COR-L47 (cell line): ENCODE data around the gene EYA2.

Experiments used
- DNase-seq: peaks from one replicate; lab custom pipeline; 2025; lab: John Stamatoyannopoulos, UW

Gene EYA2

DNA sequence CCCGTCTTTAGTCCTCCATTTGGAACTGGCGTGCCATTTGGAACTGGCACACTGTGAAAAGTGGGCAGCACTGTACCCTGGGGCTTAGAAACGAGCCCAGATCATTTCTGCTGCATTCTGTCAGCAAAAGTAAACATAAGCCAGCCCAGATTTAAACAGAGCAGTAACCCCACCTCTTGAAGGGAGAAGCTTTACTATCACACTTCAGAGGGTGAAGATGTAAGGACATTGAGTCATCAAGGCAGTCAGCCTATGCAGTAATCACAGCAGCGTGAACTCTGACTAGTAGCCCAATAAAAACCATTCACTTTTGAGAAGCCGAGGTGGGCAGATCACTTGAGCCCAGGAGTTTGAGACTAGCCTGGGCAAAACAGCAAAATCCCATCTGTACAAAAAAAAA is 216.9 kb downstream of the EYA2 start:
- DNase-seq = no peak

DNA sequence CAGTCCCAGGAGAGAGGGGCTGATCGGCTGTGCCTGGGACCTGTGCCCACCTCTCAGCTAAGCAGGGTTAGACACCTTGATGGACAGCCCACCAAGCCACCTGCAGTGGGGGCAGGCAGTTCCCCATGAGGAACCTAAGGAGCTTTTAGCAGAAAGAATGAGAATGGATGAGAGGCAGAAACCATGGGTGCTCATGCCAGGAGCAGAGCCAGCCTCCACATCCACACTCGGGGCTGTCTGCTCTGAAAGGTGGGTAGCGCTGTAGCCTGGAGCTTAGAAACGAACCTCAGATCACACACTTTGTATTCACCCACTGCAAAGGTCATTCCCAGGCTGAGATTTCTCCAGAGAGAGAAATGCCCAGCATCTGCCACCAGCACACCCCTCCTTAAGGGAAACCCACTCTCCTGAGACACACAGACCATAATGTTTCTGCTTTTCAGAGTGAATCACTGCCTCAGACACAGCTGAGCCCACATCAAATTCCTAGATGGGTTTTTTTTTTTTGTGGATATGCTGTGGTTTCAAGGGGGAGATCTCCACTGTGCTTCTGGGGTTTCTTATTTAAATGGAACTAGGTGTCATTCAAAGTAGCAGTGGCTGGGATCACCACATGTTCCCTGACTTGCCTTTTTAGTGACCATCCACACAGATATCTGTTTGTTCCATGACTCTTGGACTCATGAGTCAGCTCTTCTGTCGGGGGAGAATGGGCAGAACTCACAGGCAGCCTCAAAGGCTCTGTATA is 218.9 kb downstream of the EYA2 start:
- DNase-seq = no peak

DNA sequence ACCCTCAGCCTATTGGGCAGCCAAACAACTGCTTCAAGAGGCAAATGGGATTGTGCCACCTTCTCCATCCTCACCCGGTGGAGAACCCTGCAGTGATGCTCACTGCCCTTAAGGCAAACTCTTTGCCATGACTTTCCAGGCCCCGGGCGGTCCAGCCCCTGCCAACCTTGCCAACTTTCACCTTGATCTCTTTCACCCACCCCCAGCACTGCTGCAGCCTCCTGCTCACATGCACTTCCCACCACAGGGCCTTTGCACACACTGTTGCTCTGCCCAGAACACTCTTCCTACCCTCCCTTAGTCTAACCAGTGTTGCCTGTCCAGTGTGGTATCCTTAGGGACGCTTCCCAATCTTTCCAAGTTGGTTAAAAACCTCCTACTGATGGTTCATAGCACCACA is 221.1 kb downstream of the EYA2 start:
- DNase-seq = no peak

GRCh38 chr20:47117371-47117770 is 222.7 kb downstream of the EYA2 start:
- DNase-seq = no peak

DNA sequence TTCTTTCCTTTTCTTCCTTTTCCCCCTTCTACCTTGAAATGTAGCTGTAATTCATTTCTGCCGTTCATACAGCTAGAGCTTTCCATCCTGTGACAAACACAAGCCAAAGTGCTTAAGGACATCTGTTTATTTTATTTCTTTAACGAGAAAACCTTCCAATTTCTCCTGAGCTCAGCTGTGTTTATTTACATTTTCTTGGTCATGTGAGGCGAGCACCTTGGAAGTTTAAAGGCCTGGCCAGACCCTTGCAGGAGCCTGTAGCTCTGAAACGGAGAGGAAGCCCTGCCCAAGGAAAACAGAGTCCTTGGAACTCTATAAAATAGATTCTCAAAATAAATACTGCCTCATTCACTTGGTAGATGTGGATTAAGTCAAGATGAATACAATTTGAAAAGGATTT is 223.1 kb downstream of the EYA2 start:
- no peak for DNase-seq

GRCh38 chr20:47118206-47118605 is 223.6 kb downstream of the EYA2 start:
- DNase-seq = no peak

DNA sequence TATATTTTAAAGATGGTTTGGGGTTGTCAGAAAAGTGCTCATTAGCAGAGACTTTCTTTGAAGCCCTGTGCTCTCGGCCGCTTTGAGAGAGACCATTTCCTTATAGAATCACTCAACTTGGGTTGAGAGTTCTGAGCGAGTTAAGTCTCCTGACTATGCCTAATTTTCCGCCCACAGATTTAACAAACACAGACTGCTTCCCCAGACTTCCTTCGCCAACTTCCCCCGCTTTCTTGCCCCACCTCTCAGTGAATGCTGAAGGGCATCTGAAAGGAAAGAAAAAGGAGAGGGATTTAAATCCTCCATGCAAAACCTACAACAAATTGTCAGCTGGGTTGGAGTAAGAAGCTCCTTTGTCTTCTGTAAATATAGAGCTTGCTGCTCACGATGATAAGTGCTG is 224.0 kb downstream of the EYA2 start:
- DNase-seq = no peak

DNA sequence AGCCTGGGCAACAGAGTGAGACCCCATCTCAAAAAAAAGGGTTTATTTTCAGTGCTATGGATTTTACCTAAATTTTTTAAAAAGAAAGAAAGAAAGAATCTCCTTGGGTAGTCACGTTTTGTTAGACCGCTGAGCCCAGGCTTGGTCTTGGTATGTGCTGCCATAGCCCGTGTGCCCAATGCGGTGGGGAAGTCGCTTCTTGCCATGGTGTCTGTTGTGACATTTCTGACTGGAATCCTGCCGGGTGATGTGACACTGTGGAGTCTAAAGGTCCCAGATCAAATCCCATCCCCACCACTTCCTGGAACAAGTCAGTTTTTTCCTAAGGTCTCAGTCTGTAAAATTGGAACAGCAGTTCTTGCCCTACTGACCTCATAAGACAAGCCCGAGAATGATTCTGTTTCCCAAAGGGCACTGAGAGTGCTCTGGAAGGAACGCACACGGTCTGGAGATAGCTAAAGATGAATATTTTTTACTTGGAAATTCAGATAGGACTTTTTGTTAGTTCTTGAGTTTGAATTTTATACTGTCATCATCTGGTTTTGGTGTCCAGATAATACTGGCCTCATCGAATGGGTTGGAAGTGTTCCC is 225.8 kb downstream of the EYA2 start:
- no peak for DNase-seq

- DNase-seq = no peak
These were observed 227.9 kb downstream of the EYA2 start for GRCh38 chr20:47122560-47122959.

DNA sequence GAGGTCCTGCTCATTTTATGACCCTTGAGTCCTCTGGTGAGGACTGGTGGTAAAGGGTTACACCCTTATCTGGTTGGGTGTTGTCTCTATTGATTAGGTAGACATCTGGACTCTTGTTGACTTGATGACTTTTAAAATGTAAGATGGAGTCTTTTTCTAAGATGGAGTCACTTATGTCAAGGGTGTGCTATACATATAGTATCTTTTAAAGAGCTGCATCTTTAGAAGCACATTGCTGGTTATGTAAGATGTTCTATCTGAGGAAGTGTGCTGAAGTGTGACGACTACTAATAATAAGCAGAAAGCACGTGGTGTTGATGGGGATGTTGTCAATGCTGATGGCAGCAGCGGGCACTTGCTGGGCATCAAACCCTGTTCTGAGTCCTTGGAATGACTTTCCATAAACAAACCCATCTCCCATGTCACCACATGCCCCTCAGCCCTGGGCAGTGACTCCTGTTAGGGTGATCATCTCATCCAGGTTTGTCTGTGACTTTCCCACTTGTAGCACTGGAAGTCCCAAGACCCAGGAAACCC is 229.6 kb downstream of the EYA2 start:
- DNase-seq = no peak

DNA sequence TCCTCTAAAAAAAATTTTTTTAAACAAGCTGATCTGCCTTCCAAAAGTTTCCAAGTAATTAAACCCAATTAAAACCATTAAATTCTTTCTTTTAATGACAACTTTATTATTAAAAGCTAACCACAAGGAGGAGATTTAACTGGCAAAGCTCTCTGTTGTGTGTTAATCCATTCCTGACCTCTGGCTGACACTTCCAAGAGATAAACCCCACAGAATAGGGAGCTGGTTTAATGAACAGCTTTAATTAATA is 230.8 kb downstream of the EYA2 start:
- DNase-seq = peak; percentile 66

DNA sequence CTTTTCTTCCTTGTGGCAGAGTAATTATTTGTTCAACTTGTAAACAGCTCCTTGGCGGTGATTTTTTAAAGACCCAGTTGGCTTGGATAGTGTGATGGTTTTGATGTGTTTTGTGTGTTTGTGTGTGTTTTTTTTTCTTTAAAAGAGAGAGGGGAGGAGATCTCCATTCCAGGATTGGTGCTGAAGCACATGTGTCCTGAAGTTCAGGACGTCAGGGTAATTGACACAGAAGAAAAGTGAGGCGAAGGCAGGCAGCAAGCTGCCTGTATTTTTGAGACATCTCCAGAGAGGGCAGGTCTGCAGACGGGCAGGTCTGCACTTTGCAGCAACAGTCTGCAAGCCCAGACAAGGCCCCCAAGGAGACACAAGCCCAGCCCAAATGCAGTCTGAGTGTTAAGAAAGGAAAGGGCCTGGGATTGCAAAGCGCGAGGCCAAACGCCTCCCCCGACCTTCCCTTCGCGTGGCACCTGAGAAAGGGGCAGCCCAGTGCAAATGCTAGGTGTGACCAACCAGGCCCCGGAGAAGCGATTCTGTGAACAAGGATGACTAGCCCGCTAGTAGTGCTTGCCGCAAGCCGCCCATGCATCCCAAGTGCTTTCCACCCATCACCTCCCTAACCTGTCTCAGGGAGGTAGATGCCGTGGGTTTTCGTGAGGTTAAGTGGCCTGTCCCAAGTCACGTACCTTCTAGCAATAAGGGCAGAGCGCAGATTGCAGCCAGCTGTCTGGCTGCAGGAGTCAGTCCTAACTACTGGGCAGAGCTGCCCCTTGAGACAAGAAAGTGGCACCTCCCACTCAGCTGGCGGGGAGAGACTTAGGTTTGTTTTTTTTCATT is 231.3 kb downstream of the EYA2 start:
- DNase-seq = peak; percentile 43

DNA sequence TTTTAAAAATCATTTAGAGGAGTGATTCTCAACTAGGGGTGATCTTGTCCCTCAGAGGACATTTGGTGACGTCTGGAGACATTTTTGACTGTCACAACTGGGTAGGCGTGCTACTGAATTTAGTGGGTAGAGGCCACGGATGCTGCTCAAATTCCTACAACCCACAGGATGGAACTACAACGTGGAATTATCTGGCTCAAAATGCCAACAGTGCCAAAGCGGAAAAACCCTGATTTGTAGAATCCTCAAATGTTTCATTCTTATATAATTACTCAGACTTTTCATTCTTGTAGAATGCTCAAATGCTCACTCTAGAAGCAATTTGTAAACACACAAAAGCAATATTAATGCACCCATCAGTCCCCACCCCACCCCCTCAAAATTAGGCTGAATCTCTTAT is 232.1 kb downstream of the EYA2 start:
- DNase-seq = no peak

DNA sequence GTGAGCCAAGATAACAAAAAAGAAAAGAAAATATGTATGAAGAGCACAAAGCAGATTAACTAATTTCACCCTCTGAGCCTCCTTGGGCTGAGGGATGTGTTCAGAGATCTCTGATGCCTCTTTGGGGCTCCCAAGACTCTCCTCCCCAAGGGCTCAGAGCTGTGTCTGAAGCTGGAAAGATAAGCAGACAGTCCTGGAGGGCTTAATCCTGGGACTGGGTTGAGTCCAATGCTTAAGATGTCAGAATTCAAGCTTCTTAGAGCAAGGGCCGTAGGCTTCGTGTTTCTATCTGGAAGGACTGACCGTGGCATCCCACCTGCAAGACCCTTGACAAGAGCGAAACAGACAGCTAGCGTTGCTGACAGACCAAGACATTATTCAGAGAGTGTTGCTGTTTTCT is 232.9 kb downstream of the EYA2 start:
- DNase-seq = no peak

DNA sequence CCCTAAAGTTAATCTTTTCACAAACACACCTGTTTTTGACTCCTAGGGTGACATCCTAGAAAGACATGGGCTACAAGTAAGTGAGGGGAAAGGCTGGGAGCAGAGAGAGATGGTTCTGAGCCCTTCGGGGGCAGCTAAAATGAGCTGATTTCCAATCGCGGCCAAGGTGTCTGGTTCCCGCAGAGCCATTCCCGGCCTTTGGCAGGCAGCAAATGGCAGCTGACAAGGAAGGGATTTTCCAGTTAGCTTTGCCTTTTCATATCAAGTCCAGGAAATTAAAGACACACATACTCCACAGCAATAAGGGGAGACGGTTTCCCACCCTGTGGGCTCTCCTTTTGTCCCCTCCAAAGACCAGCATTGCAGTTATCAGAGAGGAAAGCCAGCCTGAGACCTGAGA is 233.4 kb downstream of the EYA2 start:
- no peak for DNase-seq

GRCh38 chr20:47129306-47129705 is 234.7 kb downstream of the EYA2 start:
- no peak for DNase-seq

DNA sequence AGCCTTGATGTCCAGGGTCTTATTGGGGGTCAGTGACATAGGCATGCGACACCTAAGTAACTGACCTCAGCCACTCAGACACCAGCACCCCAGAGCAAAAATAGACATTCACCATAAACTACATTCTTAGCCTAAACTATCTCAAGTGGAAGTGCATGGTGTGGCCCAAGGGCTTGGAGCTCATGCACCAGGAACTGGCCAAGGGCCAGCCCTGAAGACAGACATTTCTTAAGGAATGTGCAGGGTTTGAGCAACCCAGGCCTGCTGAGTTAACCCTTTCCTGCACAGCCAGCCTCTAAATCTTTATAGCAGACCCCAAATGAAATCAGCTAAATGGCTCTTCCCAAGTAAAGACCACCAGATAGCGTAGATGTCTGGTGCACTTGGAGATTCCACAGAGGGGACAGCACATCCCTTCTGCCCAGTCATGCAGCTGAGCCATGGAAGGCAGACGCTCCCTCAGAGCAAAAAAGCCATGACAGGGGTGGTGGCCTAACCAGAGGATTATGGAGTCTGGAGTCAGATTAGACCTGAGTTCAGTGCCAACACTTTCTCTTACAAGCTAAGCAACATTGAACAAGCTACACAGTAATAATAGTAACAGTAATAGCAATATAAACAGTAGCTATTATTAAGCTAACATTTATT is 239.3 kb downstream of the EYA2 start:
- DNase-seq = no peak

DNA sequence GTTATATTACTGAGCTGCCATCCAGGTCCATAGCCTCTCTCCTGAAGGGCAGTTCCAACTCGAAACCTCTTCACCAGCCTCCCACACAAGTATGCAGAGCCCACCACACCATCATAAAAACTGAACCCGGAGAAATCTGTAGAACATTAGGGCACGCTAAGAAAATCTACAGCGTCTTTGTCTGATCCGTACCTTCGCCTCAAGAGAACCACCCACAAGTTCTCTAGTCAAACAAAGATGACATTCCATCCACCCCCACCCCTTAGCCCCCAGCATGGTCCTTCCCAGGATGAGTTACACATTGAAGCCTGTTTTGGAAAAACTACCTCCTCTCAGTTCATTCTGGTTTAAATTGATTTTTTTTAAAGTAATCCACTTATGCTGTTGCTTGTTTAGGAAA is 242.1 kb downstream of the EYA2 start:
- no peak for DNase-seq

DNA sequence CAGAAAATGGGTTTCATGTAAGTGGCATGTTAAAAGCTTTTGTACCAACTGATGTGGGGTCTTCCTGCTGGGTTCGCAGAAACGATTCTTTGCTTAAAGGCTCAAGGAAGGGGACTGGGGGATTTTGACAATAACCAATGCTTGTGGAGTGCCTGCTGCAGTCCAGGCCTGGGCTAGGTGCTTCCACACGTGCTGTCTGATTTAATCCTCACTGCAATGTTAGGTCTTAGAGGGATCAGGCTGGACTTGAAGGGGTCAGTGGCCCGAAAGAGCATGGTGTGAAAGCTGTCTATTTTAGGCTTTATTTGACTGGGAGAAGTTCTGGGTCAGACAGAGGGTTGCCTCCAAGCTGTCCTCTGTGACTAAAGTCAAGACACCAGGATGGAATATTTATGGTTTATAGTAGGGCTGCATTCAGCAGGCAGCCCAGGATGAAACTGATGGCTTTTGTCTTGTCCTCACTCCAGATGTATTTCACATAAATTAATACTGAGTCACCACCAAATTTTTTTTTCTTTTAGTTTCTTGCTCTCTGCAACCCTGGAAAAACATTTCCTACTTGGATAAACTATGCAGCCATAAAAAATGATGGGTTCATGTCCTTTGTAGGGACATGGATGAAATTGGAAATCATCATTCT is 242.7 kb downstream of the EYA2 start:
- DNase-seq = no peak

DNA sequence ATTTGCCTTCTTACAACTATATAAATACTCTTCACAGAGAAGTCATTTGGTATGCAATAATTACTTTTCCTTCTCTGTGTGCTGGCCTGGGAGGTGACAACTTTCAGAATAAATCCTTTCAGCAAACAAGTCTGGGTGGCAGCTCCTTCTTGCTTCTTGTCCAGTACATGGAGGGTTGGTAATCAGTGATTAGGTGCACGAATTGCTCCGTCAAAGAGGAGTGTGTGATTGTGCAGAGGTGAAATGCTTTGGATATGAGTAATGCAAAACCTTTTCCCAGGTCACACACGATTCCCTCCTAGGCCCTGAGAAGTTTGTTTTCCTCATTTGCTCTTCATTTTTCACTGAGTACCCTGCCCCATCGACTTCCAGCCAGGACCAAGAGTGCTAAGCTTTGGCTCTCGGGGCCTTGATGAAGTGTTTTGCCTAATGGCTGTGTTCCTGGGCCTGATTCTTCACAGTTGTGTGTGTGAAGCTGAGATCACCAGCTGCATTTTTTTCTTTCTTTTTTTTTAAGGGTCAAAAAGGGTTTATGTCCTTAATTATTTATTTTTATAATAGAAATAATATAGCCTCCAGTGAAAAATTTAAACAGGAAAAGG is 245.4 kb downstream of the EYA2 start:
- no peak for DNase-seq

- no peak for DNase-seq
These were observed 246.8 kb downstream of the EYA2 start for GRCh38 chr20:47141350-47141921.
